CD8-positive, alpha-beta memory T cell (primary cell): Measurements from ENCODE around the gene SPAG4. TPM values are rescaled to one million over a fixed set of nuclear protein-coding genes. Genes with fewer than 3 reads are reported as not detected.

ENCODE experiments used
- CTCF ChIA-PET: fragments of 350-600 bp; sonication (Branson Sonifier 250); formaldehyde crosslinking; loops from one replicate; lab custom pipeline; 2021; ENCODE audit warnings: antibody characterized with exemption; lab: Charles Lee
- POLR2A ChIA-PET: fragments of 350-600 bp; sonication (Branson Sonifier 250); formaldehyde crosslinking; loops from one replicate; lab custom pipeline; 2021; ENCODE audit warnings: antibody characterized with exemption; lab: Charles Lee
- DNase-seq, 5 donors: peaks; one replicate each; pipeline versions ENCODE4 v3.0.0 to v3.0.0-alpha.2; 2020 to 2022; ENCODE audit warnings: mixed read lengths in 1 of 5
- H3K27ac ChIP-seq: one replicate; pipeline ENCODE4 v1.7.0; 2013; ENCODE audit warnings: low read depth, mild to moderate bottlenecking, low read length, moderate library complexity
- H3K27me3 ChIP-seq: 2 replicates; pipeline ENCODE4 v1.7.0; 2013; ENCODE audit warnings: low read length, mild to moderate bottlenecking; ENCODE audit not compliant: insufficient read depth, poor library complexity, severe bottlenecking
- H3K36me3 ChIP-seq: 2 replicates; pipeline ENCODE4 v1.7.0; 2013; ENCODE audit warnings: mild to moderate bottlenecking, low read length, moderate library complexity; ENCODE audit not compliant: insufficient read depth
- H3K4me1 ChIP-seq: 2 replicates; pipeline ENCODE4 v1.7.0; 2013; ENCODE audit warnings: mild to moderate bottlenecking, low read length, moderate library complexity; ENCODE audit not compliant: insufficient read depth
- H3K4me3 ChIP-seq: 2 replicates; pipeline ENCODE4 v1.7.0; 2013; ENCODE audit warnings: mild to moderate bottlenecking, low read length
- H3K9me3 ChIP-seq: 2 replicates; pipeline ENCODE4 v1.7.0; 2013; ENCODE audit warnings: mild to moderate bottlenecking, low read length
- H3K27ac Mint-ChIP-seq, 8 donors: one replicate each; pipeline ENCODE4 v1.8.0; 2020 to 2021; ENCODE audit warnings: mixed read lengths in 8 of 8, mild to moderate bottlenecking in 6 of 8, inconsistent platforms in 3 of 8, moderate library complexity in 3 of 8
- H3K27me3 Mint-ChIP-seq, 2 donors: one replicate each; pipeline ENCODE4 v1.8.0; 2020 to 2021; ENCODE audit warnings: mixed read lengths in 2 of 2, mild to moderate bottlenecking in 1 of 2, moderate library complexity in 1 of 2
- H3K36me3 Mint-ChIP-seq, 3 donors: one replicate each; pipeline ENCODE4 v1.8.0; 2020 to 2021; ENCODE audit warnings: mixed read lengths in 3 of 3, inconsistent platforms in 1 of 3, mild to moderate bottlenecking in 1 of 3
- H3K4me1 Mint-ChIP-seq, 3 donors: one replicate each; pipeline ENCODE4 v1.8.0; 2020 to 2021; ENCODE audit warnings: mixed read lengths in 3 of 3, inconsistent platforms in 1 of 3, mild to moderate bottlenecking in 1 of 3
- H3K4me3 Mint-ChIP-seq, 7 donors: one replicate each; pipeline ENCODE4 v1.8.0; 2020 to 2021; ENCODE audit warnings: mixed read lengths in 7 of 7, mild to moderate bottlenecking in 6 of 7, moderate library complexity in 4 of 7, inconsistent platforms in 2 of 7
- H3K9me3 Mint-ChIP-seq, 5 donors: one replicate each; pipeline ENCODE4 v1.8.0; 2020 to 2022; ENCODE audit warnings: mixed read lengths in 5 of 5, mild to moderate bottlenecking in 3 of 5, moderate library complexity in 2 of 5, inconsistent platforms in 1 of 5
- polyA plus RNA-seq: library from polyadenylated mRNA; unstranded; fragments of 300-500 nt; fragmentation: Illumina TruSeq; gene quantifications from one replicate; pipeline ENCODE4 v1.2.3, GENCODE V29; 2021
- total RNA-seq, 2 experiments: library from RNA; stranded (reverse); gene quantifications; one replicate each; pipeline ENCODE4 v1.2.3, GENCODE V29; 2021

SPAG4 gene
- total and polyA plus RNA-seq, 3 experiments from 2014 or later = 1.1 to 2.1 (median 2.1) TPM

DNA sequence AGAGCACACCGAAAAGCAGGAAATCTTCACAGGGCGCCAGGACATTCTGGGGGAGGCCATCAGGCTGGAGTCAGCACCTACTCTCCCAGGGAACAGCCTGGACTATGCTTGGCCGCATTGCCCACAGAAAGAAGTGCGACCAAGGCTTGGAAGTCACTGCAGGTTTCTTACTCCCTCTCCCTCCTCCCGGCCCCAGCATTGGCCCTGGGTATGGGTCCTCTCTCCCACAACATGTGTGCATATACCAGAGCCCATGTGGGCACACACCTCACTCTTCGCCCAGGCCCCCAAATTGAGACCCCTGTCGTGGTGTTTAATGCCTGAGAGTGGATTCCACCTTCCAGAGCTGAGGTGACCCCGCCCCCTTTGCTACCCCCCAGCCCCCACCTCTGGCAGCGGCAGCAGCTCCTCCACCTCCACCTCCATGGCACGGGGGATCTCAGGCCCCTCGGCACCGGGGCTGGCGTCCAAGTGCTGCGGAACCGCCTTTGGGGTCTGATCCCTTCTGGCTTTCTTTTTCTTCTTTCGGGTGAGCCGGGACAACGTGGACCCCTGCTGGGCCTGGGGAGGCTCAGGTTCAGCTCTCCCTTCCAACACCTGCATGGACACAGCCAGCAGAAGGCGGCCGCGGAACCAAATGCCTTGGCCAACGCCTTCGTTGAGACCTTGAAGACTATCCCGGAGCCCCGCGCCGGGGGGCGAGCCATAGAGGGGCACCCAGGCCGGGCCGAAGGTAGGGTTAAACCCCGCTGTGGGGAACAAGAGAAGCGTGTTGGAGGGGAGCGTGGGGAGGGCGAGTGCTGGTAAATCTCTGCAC, 15.2 kb upstream of the SPAG4 start:
- Mint-ChIP-seq H3K4me3 (peak overlapping the region; percentile 64 to 90 (median 81)), H3K27me3 (peaks cover 16 to 23% of the 10 kb centered on the region in 2 donors), H3K4me1 (peaks cover 5 to 15% (median 10%) of the 10 kb centered on the region in 3 donors), H3K36me3 (peaks cover 0 to 1% (median 0%) of the 10 kb centered on the region in 3 donors), H3K27ac (peak overlapping the region in 2 of 8 donors; percentile 68 to 79), H3K9me3 (no peaks in the 10 kb centered on the region)
- ChIA-PET POLR2A (interaction anchor here (0.6 to 0.9 kb wide), 3 partner anchors 17 to 142 kb away, joined by 3 to 5 read pairs (median 4); partner anchors contain the start of gene RBM39), CTCF (interaction anchor here (0.5 to 5.4 kb wide), 16 partner anchors 9 to 284 kb away, joined by 3 to 55 read pairs (median 4); partner anchors contain the start of genes ERGIC3, NFS1, ROMO1 and SPAG4)
- Histone ChIP-seq H3K9me3 (no peaks in the 10 kb centered on the region), H3K27me3 (peaks cover 12% of the 10 kb centered on the region), H3K4me1 (peaks cover 9% of the 10 kb centered on the region), H3K4me3 (no peak overlapping the region), H3K27ac (no peak overlapping the region), H3K36me3 (no peaks in the 10 kb centered on the region)
- no peak for DNase-seq

- peaks cover 0 to 1% (median 0%) of the 10 kb centered on the region in 3 donors for H3K36me3 Mint-ChIP-seq
- peaks cover 16 to 23% of the 10 kb centered on the region in 2 donors for H3K27me3 Mint-ChIP-seq
- Histone ChIP-seq H3K9me3 (no peaks in the 10 kb centered on the region), H3K27me3 (peaks cover 12% of the 10 kb centered on the region), H3K27ac (no peak overlapping the region), H3K36me3 (no peaks in the 10 kb centered on the region), H3K4me1 (peaks cover 9% of the 10 kb centered on the region), H3K4me3 (peak overlapping the region; percentile 74)
- POLR2A ChIA-PET = interaction anchor here (0.6 to 0.9 kb wide), 4 partner anchors 16 to 141 kb away, joined by 3 to 5 read pairs (median 4); partner anchors contain the start of gene RBM39
- H3K9me3 Mint-ChIP-seq = no peaks in the 10 kb centered on the region
- DNase-seq = peak; percentile 64 to 86 (median 71)
- H3K4me3 Mint-ChIP-seq = peak overlapping the region; percentile 64 to 90 (median 81)
- CTCF ChIA-PET = interaction anchor here (0.5 to 5.4 kb wide), 35 partner anchors 10 to 353 kb away, joined by 3 to 55 read pairs (median 3); partner anchors contain the start of genes CEP250, CPNE1, ERGIC3 and NFS1
- peak overlapping the region in 6 of 8 donors; percentile 7 to 88 (median 38) for H3K27ac Mint-ChIP-seq
- peaks cover 5 to 15% (median 10%) of the 10 kb centered on the region in 3 donors for H3K4me1 Mint-ChIP-seq
Measured at GRCh38 chr20:35600993-35601973, 14.3 kb upstream of the SPAG4 start.

DNA sequence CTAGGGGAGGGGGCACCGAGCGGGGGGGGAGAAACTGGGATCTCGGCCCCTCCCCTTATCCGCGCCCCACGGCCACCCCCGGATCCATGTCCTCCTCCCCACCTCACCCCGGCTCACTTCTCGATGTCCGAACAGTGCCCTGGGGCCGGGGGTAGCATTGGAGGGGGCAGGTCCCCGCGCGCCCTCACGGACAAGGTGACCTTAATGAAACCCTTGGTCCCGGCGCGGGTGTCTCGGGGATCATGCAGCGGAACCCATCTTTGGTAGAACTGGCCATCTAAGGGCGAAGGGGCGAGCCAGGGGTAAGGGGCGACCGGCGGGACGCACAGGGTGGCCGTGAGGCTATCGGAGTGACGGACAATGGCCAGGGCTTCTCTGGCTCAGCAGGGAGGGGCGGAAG, 13.6 kb upstream of the SPAG4 start:
- no peaks in the 10 kb centered on the region for H3K9me3 ChIP-seq
- peaks cover 5 to 15% (median 10%) of the 10 kb centered on the region in 3 donors for H3K4me1 Mint-ChIP-seq
- H3K27ac ChIP-seq = no peak overlapping the region
- no peaks in the 10 kb centered on the region for H3K9me3 Mint-ChIP-seq
- peaks cover 12% of the 10 kb centered on the region for H3K27me3 ChIP-seq
- H3K36me3 Mint-ChIP-seq = peaks cover 0 to 1% (median 0%) of the 10 kb centered on the region in 3 donors
- H3K4me3 ChIP-seq = peak overlapping the region; percentile 74
- ChIA-PET POLR2A (no interaction called here), CTCF (interaction anchor here (0.6 to 5.4 kb wide), 18 partner anchors 11 to 283 kb away, joined by 3 to 55 read pairs (median 4); partner anchors contain the start of genes CEP250, CPNE1, ERGIC3 and NFS1)
- DNase-seq = no peak
- no peaks in the 10 kb centered on the region for H3K36me3 ChIP-seq
- peak overlapping the region in 6 of 7 donors; percentile 18 to 83 (median 36) for H3K4me3 Mint-ChIP-seq
- peaks cover 9% of the 10 kb centered on the region for H3K4me1 ChIP-seq
- peaks cover 16 to 23% of the 10 kb centered on the region in 2 donors for H3K27me3 Mint-ChIP-seq
- H3K27ac Mint-ChIP-seq = peak overlapping the region in 1 of 8 donors; percentile 38

- peaks cover 0 to 1% (median 0%) of the 10 kb centered on the region in 3 donors for H3K36me3 Mint-ChIP-seq
- peaks cover 5 to 15% (median 10%) of the 10 kb centered on the region in 3 donors for H3K4me1 Mint-ChIP-seq
- no peaks in the 10 kb centered on the region for H3K9me3 Mint-ChIP-seq
- no peak overlapping the region for H3K4me3 ChIP-seq
- H3K9me3 ChIP-seq = no peaks in the 10 kb centered on the region
- peaks cover 16 to 20% of the 10 kb centered on the region in 2 donors for H3K27me3 Mint-ChIP-seq
- no peak overlapping the region for H3K27ac ChIP-seq
- peaks cover 9% of the 10 kb centered on the region for H3K4me1 ChIP-seq
- ChIA-PET CTCF (interaction anchor here (1.7 to 5.4 kb wide), 3 partner anchors 10 to 156 kb away, joined by 3 to 55 read pairs (median 3); partner anchors contain the start of gene SPAG4), POLR2A (interaction anchor here (0.6 to 1.0 kb wide), 3 partner anchors 14 to 337 kb away, joined by 3 to 5 read pairs (median 3); partner anchors contain the start of gene ROMO1)
- H3K27me3 ChIP-seq = peaks cover 12% of the 10 kb centered on the region
- peak overlapping the region in 6 of 7 donors; percentile 19 to 81 (median 46) for H3K4me3 Mint-ChIP-seq
- H3K27ac Mint-ChIP-seq = peak overlapping the region in 3 of 8 donors; percentile 31 to 43 (median 38)
- H3K36me3 ChIP-seq = no peaks in the 10 kb centered on the region
- DNase-seq = no peak
Measured at GRCh38 chr20:35602851-35603495, 12.7 kb upstream of the SPAG4 start.

DNA sequence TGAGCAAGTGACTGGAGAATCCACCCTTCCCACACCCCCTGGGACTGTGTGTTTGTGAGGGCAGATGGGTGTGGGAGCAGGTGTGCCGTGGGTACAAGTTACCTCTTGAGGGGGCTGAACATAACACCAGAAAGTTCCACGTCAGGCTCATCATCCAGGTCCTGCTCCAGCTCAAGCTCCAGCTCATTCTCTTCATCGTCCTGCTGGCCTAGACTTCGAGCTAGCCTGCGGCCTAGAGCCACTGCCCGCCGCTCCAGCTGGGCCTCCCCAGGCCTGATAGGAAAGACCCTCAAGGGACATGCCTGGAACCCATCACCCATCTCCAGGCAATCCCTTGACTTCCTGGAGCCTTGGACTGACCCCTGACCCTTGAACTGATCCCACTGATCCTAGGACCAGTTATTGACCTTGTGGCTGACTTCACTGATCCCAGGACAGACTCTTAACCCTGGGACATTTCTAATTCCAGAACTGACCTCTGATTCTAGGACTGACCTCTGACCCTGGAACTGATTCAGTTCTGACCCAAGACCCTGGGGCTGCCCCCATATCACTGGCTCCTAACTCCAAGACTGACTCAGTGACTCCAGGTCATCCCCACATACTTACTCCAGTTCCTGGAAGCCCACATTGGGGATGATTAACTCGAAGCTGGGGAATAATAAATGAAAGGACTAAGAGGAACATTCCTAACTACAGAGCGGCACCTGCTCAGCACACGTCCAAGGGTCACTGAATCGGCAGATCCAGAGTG, 11.8 kb upstream of the SPAG4 start:
- Histone ChIP-seq H3K4me1 (peaks cover 9% of the 10 kb centered on the region), H3K27ac (no peak overlapping the region), H3K4me3 (no peak overlapping the region), H3K9me3 (no peaks in the 10 kb centered on the region), H3K36me3 (no peaks in the 10 kb centered on the region), H3K27me3 (peaks cover 12% of the 10 kb centered on the region)
- Mint-ChIP-seq H3K4me3 (peak overlapping the region in 2 of 7 donors; percentile 9 to 81), H3K4me1 (peaks cover 5 to 15% (median 10%) of the 10 kb centered on the region in 3 donors), H3K27me3 (peaks cover 15 to 16% of the 10 kb centered on the region in 2 donors), H3K9me3 (no peaks in the 10 kb centered on the region), H3K27ac (peak overlapping the region in 2 of 8 donors; percentile 31 to 75), H3K36me3 (peaks cover 0 to 1% (median 0%) of the 10 kb centered on the region in 3 donors)
- DNase-seq = no peak
- ChIA-PET POLR2A (interaction anchor here (0.7 to 1.0 kb wide), 2 partner anchors 13 to 338 kb away, joined by 3 to 5 read pairs; no protein-coding TSS in a partner anchor), CTCF (interaction anchor here (0.7 to 5.4 kb wide), 5 partner anchors 9 to 157 kb away, joined by 3 to 55 read pairs (median 3); partner anchors contain the start of genes CEP250 and SPAG4)

- POLR2A ChIA-PET = no interaction called here
- H3K9me3 Mint-ChIP-seq = no peaks in the 10 kb centered on the region
- Histone ChIP-seq H3K4me3 (no peak overlapping the region), H3K9me3 (no peaks in the 10 kb centered on the region), H3K4me1 (peaks cover 9% of the 10 kb centered on the region), H3K27me3 (peaks cover 12% of the 10 kb centered on the region), H3K27ac (no peak overlapping the region), H3K36me3 (no peaks in the 10 kb centered on the region)
- peaks cover 5 to 15% (median 10%) of the 10 kb centered on the region in 3 donors for H3K4me1 Mint-ChIP-seq
- peaks cover 13 to 14% of the 10 kb centered on the region in 2 donors for H3K27me3 Mint-ChIP-seq
- CTCF ChIA-PET = interaction anchor here (0.7 to 5.4 kb wide), 7 partner anchors 8 to 157 kb away, joined by 3 to 55 read pairs (median 3); partner anchors contain the start of genes CEP250 and SPAG4
- H3K36me3 Mint-ChIP-seq = peaks cover 0 to 1% (median 0%) of the 10 kb centered on the region in 3 donors
- no peak overlapping the region for H3K4me3 Mint-ChIP-seq
- no peak overlapping the region for H3K27ac Mint-ChIP-seq
- no peak for DNase-seq
Measured at GRCh38 chr20:35604449-35604747, 11.2 kb upstream of the SPAG4 start.
